ENCODE results near the gene OR2M5. TPM values are rescaled to one million over a fixed set of nuclear protein-coding genes. Genes with fewer than 3 reads are reported as not detected.

OR2M5 gene
- total and polyA plus RNA-seq, 2 of the 8 experiments (the other 6 are each of a cell fraction or from before 2014, with no cell fraction given): not detected

- no peak for FAIRE-seq
- Histone ChIP-seq H4K20me1 (replicated peaks in 1 of 2; ENCODE audit: control insufficient read depth in 1 of 2, insufficient read depth in 2 of 2, low read length in 2 of 2) (no peaks in the 10 kb centered on the region), H3K36me3 (ENCODE audit: control insufficient read depth in 2 of 4, insufficient read depth in 4 of 4, low read length in 3 of 4) (no peaks in the 10 kb centered on the region), H3K4ac (replicated peaks; ENCODE audit: insufficient read length, low read depth, low read length) (no peak overlapping the region), H2BK12ac (ENCODE audit: low read depth, low read length) (no peak overlapping the region), H4K8ac (ENCODE audit: extremely low read depth, insufficient read depth, low read length) (no peak overlapping the region), H4K5ac (ENCODE audit: insufficient read length, low read depth, low read length) (no peak overlapping the region), H3K27ac (ENCODE audit: low read depth, low read length) (no peak overlapping the region), H2BK120ac (replicated peaks; ENCODE audit: low read depth, low read length) (no peak overlapping the region), H2AFZ (ENCODE audit: low read length) (no peak overlapping the region), H3K4me3 (ENCODE audit: extremely low read depth in 1 of 4, insufficient read depth in 2 of 4, low read depth in 3 of 4, low read length in 4 of 4) (no peak overlapping the region), H3K23me2 (ENCODE audit: low read depth, low read length) (no peaks in the 10 kb centered on the region), H3K4me2 (ENCODE audit: insufficient read depth in 1 of 2, low read depth in 2 of 2, low read length in 2 of 2) (no peak overlapping the region), H3K9ac (replicated peaks in 1 of 4; ENCODE audit: extremely low read depth in 1 of 4, low read depth in 3 of 4, low read length in 3 of 4) (no peak overlapping the region), H2BK5ac (ENCODE audit: low read depth, low read length) (no peak overlapping the region), H4K91ac (replicated peaks; ENCODE audit: insufficient read length, low read length) (no peak overlapping the region), H3K14ac (ENCODE audit: insufficient read length) (no peak overlapping the region), H3K18ac (ENCODE audit: extremely low read depth, low read length) (no peak overlapping the region), H3K27me3 (replicated peaks in 1 of 4; ENCODE audit: control insufficient read depth in 3 of 4, extremely low read depth in 1 of 4, insufficient read depth in 3 of 4, low read length in 3 of 4) (no peaks in the 10 kb centered on the region), H2BK20ac (ENCODE audit: low read length) (no peak overlapping the region), H3K9me3 (ENCODE audit: insufficient read depth in 2 of 2, low read depth in 1 of 2, low read length in 1 of 2) (peaks cover 48 to 64% of the 10 kb centered on the region in 2 experiments), H2AK5ac (ENCODE audit: low read depth, low read length) (no peak overlapping the region), H2BK15ac (ENCODE audit: low read length) (no peak overlapping the region), H3K79me1 (ENCODE audit: low read depth, low read length) (no peaks in the 10 kb centered on the region), H3K56ac (replicated peaks; ENCODE audit: insufficient read length, low read depth, low read length) (no peak overlapping the region), H3K4me1 (replicated peaks in 1 of 4; ENCODE audit: control insufficient read depth in 3 of 4, insufficient read depth in 4 of 4, low read length in 3 of 4) (no peaks in the 10 kb centered on the region), H3K23ac (ENCODE audit: insufficient read length) (no peak overlapping the region), H3K79me2 (ENCODE audit: control insufficient read depth in 1 of 2, insufficient read depth in 2 of 2, low read length in 2 of 2) (no peaks in the 10 kb centered on the region)
- 70% methylated on average over 7 of the region's 7 CpGs; no CpG with 5 or more reads in 1 of the 2 experiments for WGBS, 2 experiments (ENCODE audit: extremely low coverage in 1 of 2, insufficient coverage in 1 of 2, insufficient read length in 1 of 2, insufficient replicate concordance in 2 of 2, low coverage in 1 of 2, low lambda C conversion rate in 2 of 2, missing lambda C conversion rate in 1 of 2)
- POLR2A ChIA-PET (ENCODE audit: partially characterized antibody): no interaction called here
- CTCF ChIA-PET (ENCODE audit: partially characterized antibody): no interaction called here
- DNase-seq (ENCODE audit: low read depth in 1 of 2, low spot score in 2 of 2): no peak
- TF ChIP-seq EZH2 (IDR thresholded peaks at IDR 0.05; ENCODE audit: low read depth, low read length, severe bottlenecking) (no peak), CBX5 (IDR thresholded peaks at IDR 0.05; ENCODE audit: low read depth, low read length) (no peak), TCF12 (IDR thresholded peaks at IDR 0.05; ENCODE audit: low read depth, low read length) (no peak), GABPA (IDR thresholded peaks at IDR 0.05; ENCODE audit: borderline replicate concordance, insufficient read depth, low read length) (no peak), SP1 (IDR thresholded peaks at IDR 0.05; ENCODE audit: low read depth, low read length) (no peak), GTF2F1 (IDR thresholded peaks at IDR 0.05; ENCODE audit: borderline replicate concordance, low read depth, low read length) (no peak), KDM5A (IDR thresholded peaks at IDR 0.05; ENCODE audit: low read length) (no peak), SP4 (IDR thresholded peaks at IDR 0.05; ENCODE audit: low read length) (no peak), NANOG (IDR thresholded peaks at IDR 0.05; ENCODE audit: insufficient read depth, low read depth, low read length, poor library complexity, severe bottlenecking) (no peak), SIN3A (conservative IDR thresholded peaks at IDR 0.05 in 1 of 2, IDR thresholded peaks at IDR 0.05 in 1 of 2; ENCODE audit: low read depth in 1 of 2, low read length in 2 of 2) (no peak), BACH1 (IDR thresholded peaks at IDR 0.05; ENCODE audit: low read length) (no peak), RBBP5 (IDR thresholded peaks at IDR 0.05; ENCODE audit: borderline replicate concordance, low read depth, low read length) (no peak), CEBPB (IDR thresholded peaks at IDR 0.05; ENCODE audit: low read depth, low read length) (no peak), TBP (IDR thresholded peaks at IDR 0.05; ENCODE audit: low read depth, low read length) (no peak)
- TF ChIP-seq, protein P1, sequence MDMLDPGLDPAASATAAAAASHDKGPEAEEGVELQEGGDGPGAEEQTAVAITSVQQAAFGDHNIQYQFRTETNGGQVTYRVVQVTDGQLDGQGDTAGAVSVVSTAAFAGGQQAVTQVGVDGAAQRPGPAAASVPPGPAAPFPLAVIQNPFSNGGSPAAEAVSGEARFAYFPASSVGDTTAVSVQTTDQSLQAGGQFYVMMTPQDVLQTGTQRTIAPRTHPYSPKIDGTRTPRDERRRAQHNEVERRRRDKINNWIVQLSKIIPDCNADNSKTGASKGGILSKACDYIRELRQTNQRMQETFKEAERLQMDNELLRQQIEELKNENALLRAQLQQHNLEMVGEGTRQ (IDR thresholded peaks at IDR 0.05; ENCODE audit: low read length): no peak
Measured at GRCh38 chr1:248183996-248184395, 39.0 kb downstream of the OR2M5 start.
